Measurements from ENCODE around the gene ATP6V1G3.
"Not testable (repeated sequence)": the region's sequence is repeated elsewhere in the genome, so short reads cannot be mapped to it uniquely, and the experiment has no call there.

The ATP6V1G3 gene

DNA sequence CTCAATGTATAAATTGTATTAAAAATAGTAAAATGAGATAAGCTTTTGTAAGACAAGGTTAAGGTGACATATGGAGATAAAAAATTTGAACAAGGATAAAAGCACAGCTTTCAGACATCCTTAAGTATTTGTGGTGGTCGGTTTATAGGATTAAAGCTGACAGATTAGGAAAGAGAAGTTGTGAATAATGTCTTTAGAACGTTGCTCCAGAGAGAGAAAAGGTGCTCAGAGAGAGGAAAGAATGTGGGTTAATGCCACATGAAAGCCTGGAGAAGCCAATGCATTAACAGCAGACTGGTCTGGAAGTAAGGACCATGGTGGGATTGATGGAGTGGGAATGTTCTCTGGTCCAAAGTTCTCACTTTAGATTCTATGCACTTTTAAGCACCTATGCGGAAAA is 44.8 kb downstream of the ATP6V1G3 start:
- no peak for DNase-seq

DNA sequence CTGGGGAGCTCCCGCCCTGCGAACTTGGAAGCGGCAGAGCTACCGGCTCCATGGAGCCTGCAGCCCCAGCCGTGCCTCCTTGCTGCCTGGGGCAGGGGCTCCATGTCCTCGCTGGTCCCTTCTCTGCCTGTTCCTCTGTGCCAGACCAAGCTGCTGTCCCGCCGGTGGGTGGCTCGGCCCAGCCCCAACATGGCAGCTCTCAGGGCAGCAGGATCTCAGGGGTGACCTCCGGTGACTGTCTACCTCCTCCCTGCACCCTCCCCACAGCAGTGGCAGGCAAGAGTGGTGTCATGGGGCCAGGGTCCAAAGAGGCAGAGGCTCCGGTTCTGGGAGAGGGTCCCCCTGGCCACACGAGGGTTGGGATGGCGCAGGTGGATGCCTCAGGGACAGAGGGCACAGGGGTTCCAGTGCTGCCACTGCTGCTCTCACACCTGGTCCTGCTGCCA is 45.8 kb downstream of the ATP6V1G3 start:
- DNase-seq: no peak

DNA sequence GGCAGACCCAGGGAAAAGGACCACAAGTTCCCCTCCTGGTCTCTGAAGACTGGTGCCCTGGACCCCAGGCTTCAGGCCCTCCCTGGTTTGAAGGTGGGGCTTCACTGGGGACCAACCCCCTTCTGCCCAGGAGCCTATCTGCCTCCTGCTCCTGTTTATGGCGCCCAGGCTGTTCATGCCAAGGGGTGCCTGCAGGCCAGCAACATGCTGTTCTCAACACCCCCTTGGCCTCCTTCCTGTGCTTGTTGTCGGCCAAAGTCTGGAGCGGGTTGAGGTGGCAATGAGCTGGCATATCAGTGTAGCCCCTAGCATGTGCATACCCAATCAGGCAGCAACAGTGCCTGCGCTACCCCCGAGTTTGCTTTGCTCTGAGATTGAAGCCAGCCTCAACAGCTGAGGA is 46.3 kb downstream of the ATP6V1G3 start:
- no peak for DNase-seq

DNA sequence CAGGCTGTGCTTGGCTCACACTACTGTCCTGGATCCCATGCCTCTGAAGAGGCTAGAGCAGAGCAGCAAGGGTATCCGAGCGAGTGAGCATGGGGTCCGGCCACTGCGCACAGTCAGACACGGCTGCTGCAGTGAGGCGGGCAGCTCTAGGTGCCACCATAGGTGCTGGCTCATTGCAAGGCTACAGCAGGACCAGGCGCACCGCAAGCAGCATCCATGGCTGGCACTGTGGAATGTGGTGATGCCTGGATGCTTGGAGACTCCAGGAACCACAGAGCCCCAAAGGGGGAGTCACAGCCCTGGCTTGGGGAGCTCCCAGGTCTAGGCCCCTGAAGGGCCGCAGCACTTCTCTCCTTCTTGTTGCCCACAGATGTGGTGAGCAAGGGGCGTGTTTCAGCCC is 47.2 kb downstream of the ATP6V1G3 start:
- DNase-seq: no peak

DNA sequence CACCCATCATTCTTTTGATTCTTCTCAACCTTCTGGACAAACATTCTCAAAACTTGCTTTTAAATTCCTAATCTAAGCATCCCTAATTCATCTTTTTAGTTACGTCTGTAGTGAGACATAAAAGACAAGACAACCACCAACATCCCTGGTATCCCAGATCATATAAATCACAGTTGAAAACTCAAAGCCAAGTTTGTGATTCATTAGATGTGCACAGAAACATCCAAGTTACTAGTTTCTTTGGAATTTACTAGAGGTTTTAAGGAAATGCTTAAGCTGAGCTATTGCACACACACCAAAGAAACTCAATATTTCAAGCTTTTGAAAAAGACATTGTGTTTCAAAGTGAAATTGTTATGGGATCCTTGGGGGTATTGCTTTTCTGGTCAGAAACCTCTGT is 47.6 kb downstream of the ATP6V1G3 start:
- DNase-seq: no peak

DNA sequence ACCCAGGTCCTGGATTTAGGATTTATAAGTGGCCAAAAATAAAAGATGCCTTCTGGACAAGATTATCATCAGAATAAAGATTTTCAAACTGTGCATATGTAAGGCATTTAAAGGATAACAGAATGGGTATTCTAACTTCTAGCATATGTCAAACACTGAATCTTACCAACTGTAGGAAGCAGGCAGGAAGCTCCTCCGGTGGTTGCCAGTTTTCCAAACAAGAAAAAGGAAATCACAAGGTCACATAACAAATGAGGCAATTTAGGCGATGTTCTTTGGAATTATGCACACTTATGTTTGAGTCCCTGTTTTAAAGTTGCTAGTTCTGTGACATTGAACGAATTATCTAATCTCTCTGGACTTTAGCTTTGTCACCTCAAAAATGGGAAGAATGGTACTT is 48.9 kb downstream of the ATP6V1G3 start:
- no peak for DNase-seq

DNA sequence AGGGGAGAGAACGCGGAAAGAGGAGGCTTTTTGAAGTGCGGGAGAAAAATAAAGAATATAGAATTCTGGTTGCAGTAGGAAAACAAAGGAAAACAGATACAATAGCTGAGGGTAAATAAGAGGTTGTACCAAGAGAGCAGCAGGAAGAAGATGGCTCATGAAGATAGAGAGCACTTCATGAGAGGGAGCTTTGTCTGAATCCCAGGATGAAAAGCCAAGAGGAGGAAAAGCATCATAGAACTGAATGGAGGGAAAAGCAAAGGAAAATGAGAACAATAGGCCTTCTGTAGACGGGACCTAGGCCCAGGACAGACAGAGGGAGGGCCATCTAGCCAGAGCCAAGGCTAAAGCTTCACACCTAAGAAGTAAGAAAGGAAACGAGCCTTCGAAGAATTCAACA is 49.5 kb downstream of the ATP6V1G3 start:
- DNase-seq: no peak

DNA sequence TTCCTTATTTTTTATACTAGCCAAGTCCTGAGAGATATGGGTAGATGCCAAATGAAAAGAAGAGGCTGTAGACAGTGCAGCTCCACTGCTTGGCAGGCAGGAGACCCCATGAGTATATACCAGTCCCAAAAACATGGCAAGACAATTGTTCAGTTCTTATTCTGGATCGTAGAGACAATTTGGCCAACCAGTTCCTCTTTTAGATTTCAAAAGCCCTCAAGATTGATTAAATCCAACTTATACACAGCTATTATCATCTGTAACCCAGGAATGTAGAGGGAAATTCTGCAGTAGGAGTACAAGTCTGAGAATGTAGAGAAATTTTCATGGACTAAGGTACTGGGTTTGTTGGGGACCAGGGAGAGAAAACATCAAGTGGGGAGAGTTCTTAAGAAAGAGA is 50.3 kb downstream of the ATP6V1G3 start:
- DNase-seq: no peak

DNA sequence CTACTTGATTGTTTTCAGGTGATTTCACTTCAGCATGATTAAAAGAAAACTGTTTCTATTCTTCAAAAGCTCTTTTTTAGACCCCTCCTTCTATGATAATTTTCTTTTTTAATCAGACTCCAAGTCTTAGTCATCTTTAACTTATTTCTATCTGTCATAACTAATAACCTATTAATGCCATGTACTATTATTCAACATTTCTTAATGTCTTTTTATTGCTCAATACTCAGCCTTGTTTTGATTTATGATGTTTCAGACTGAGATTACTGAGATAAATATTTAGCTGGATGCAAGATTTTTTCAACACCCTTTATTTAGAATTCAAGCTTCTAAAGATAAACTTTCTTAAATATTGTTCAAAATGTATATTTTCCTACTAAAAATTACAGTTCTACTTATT is 53.6 kb downstream of the ATP6V1G3 start:
- no peak for DNase-seq

DNA sequence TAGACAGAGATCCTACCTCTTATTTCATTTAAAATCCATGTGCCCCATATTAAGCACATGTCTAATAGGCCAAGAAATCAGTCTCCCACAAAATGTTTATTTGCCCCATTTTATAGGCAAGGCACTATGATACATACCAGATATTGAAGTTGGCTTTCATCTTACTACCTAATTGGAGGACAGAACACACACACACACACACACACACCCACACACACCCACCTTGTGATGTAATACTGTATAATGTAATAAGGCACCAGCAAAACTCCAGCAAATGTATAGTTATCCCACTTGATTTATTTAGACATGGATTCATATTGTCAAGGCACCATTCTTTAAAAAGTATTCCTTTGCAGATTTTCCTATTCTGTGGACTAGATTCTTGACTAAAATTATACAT is 56.8 kb downstream of the ATP6V1G3 start:
- DNase-seq: no peak

DNA sequence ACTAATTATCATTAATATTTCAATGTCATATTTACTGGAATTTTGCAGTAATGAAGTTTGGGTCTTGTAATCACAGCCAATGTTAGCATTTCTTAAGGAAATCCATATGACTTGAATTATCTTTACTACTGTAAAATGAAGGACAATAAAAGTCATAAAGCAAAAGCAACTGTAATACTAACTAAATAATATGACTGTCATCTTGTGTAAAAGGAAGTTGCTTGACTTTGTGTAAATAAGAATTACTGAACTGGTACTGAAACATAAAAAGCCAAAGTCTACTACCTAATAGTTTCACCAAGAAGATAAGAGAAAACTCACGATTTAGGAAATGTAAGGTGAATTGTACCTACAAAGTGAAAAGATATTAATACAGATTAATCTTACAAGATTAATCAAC is 57.5 kb downstream of the ATP6V1G3 start:
- no peak for DNase-seq

DNA sequence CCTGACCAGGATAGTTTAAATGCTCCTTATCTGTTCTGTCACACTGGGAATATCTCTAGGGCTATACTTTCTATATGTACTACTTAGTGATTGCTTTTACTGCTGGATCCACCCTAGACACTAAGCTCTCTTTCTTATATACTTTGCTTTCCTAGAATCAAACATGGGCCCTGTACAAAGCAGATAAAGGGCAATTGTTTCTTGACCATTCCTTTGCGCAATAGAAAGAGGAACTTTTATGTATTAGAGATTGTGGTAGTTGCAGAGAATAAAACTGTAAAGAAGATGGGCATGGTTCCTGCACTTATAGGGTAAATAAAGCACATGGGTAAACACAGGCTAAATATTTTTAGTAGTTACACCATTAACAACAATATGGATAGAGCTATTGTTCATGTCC is 58.8 kb downstream of the ATP6V1G3 start:
- DNase-seq: no peak

DNA sequence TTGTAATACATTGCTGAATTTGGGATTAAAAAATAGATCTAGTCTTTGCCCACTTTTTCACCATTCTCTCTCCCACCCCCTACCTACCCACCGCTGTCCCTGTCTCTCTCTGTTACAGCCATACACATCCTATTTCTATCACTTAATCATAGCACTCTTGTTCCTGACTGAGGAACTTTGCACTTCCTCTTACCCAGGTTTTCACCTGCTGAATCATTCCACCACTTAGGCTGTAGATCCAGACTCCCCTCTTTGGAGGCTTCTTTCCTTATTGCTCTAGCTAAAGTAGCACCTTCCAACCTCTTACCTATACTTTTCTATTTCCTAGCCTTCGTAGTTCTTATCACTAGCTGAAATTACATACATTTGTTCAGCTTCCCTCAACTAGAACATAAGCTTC is 59.6 kb downstream of the ATP6V1G3 start:
- DNase-seq: no peak

DNA sequence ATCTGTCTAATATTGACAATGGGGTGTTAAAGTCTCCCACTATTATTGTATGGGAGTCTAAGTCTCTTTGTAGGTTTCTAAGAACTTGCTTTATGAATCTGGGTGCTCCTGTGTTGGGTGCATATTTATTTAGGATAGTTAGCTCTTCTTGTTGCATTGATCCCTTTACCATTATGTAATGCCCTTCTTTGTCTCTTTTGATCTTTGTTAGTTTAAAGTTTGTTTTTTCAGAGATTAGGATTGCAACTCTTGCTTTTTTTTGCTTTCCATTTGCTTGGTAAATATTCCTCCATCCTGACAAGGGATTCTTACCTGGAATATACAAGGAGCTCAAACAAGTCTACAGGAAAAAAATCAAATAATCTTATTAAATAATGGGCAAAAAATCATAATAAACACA is 63.1 kb downstream of the ATP6V1G3 start:
- not testable (repeated sequence) for DNase-seq
